OCI-LY3 (cell line): ENCODE measurements around the gene TCP11L1.
A peak's percentile ranks its signal among the peaks of the same experiment; 100 is the strongest.

Experiments used
- H2AFZ ChIP-seq: fragments of 200-600, 300-600 bp; shearing (Covaris generic); 2 replicates; pipeline ENCODE4 v1.6.0; 2014; ENCODE audit warnings: antibody characterized with exemption, low read depth, low read length
- H3K27ac ChIP-seq: fragments of 200-600, 300-600 bp; sonication (generic); 2 replicates; pipeline ENCODE4 v1.5.1; 2014; ENCODE audit warnings: mild to moderate bottlenecking, low read length, moderate library complexity, mixed read lengths
- H3K27me3 ChIP-seq: fragments of 200-600, 300-600 bp; sonication (generic); 2 replicates; pipeline ENCODE4 v1.6.1; 2014; ENCODE audit warnings: low read depth, low read length, mixed read lengths
- H3K36me3 ChIP-seq: fragments of 200-600, 300-600 bp; sonication (generic); replicated peaks from 2 replicates; pipeline ENCODE3; 2014; ENCODE audit warnings: low read depth, low read length, mixed read lengths
- H3K4me1 ChIP-seq: fragments of 300-600, 200-600 bp; sonication (generic); 2 replicates; pipeline ENCODE4 v1.6.1; 2014; ENCODE audit warnings: low read length, mixed read lengths
- H3K4me2 ChIP-seq: fragments of 200-600, 300-600 bp; sonication (generic); 2 replicates; pipeline ENCODE4 v1.6.1; 2014; ENCODE audit warnings: low read length, mixed read lengths
- H3K4me3 ChIP-seq: fragments of 300-600, 200-600 bp; sonication (generic); 2 replicates; pipeline ENCODE4 v1.5.1; 2014; ENCODE audit warnings: antibody characterized with exemption, mild to moderate bottlenecking, low read length, moderate library complexity
- H3K79me2 ChIP-seq: fragments of 300-600, 200-600 bp; shearing (Covaris generic); 2 replicates; pipeline ENCODE4 v1.6.1; 2014; ENCODE audit warnings: mild to moderate bottlenecking, low read length, mixed read lengths
- H3K9ac ChIP-seq: fragments of 300-600, 200-600 bp; shearing (Covaris generic); 2 replicates; pipeline ENCODE4 v1.6.0; 2014; ENCODE audit warnings: mild to moderate bottlenecking, low read length, moderate library complexity
- H3K9me3 ChIP-seq: fragments of 200-600, 300-600 bp; shearing (Covaris generic); 2 replicates; pipeline ENCODE4 v1.6.1; 2014; ENCODE audit warnings: low read length, mixed read lengths; ENCODE audit not compliant: insufficient read depth
- H4K20me1 ChIP-seq: fragments of 200-600, 300-600 bp; sonication (generic); 2 replicates; pipeline ENCODE4 v1.6.1; 2016; ENCODE audit warnings: low read length, mixed read lengths; ENCODE audit not compliant: insufficient read depth
- CTCF ChIP-seq: fragments of 200-600, 300-600 bp; sonication (generic); IDR thresholded peaks from 2 replicates; pipeline ENCODE4 v1.5.1; 2014; ENCODE audit warnings: antibody characterized with exemption, low read length, low read depth
- EZH2phosphoT487 ChIP-seq: fragments of 200-600 bp; shearing (Covaris generic); IDR thresholded peaks from 2 replicates; pipeline ENCODE4 v1.6.1; 2018; ENCODE audit warnings: antibody characterized with exemption, mixed run types, low read depth

Gene TCP11L1

GRCh38 chr11:33063326-33063881, 24.0 kb downstream of the TCP11L1 start:
- no peak overlapping the region for H3K27ac ChIP-seq
- no peak overlapping the region for H3K9ac ChIP-seq
- H3K4me1 ChIP-seq: peaks cover 30% of the 10 kb centered on the region
- no peak for TF ChIP-seq CTCF
- TF ChIP-seq EZH2phosphoT487: no peak
- no peaks in the 10 kb centered on the region for H3K79me2 ChIP-seq
- H3K9me3 ChIP-seq: no peaks in the 10 kb centered on the region
- peaks cover 18% of the 10 kb centered on the region for H3K36me3 ChIP-seq
- no peaks in the 10 kb centered on the region for H3K27me3 ChIP-seq
- H4K20me1 ChIP-seq: no peaks in the 10 kb centered on the region; the same call in 1 of the 2 replicates
- H2AFZ ChIP-seq: no peak overlapping the region
- peak overlapping the region; percentile 14 for H3K4me2 ChIP-seq
- no peak overlapping the region for H3K4me3 ChIP-seq

GRCh38 chr11:33064033-33064825, 24.9 kb downstream of the TCP11L1 start:
- H3K4me3 ChIP-seq: no peak overlapping the region
- no peak for TF ChIP-seq EZH2phosphoT487
- no peak for TF ChIP-seq CTCF
- H2AFZ ChIP-seq: no peak overlapping the region
- H3K79me2 ChIP-seq: no peaks in the 10 kb centered on the region
- H3K9me3 ChIP-seq: no peaks in the 10 kb centered on the region
- 0 out of 2 replicates have a peak overlapping the region, but pooled peaks have one; percentile 9 for H3K4me2 ChIP-seq
- H3K36me3 ChIP-seq: peaks cover 22% of the 10 kb centered on the region
- no peak overlapping the region for H3K27ac ChIP-seq
- H3K27me3 ChIP-seq: no peaks in the 10 kb centered on the region
- H4K20me1 ChIP-seq: no peaks in the 10 kb centered on the region; the same call in 1 of the 2 replicates
- H3K9ac ChIP-seq: no peak overlapping the region
- H3K4me1 ChIP-seq: peaks cover 30% of the 10 kb centered on the region

- no peak for TF ChIP-seq EZH2phosphoT487
- TF ChIP-seq CTCF: no peak
- H3K9me3 ChIP-seq: no peaks in the 10 kb centered on the region
- no peak overlapping the region for H2AFZ ChIP-seq
- H3K4me2 ChIP-seq: no peak overlapping the region
- no peaks in the 10 kb centered on the region for H3K79me2 ChIP-seq
- no peaks in the 10 kb centered on the region; the same call in 1 of the 2 replicates for H4K20me1 ChIP-seq
- H3K36me3 ChIP-seq: peaks cover 17% of the 10 kb centered on the region
- no peak overlapping the region for H3K27ac ChIP-seq
- H3K4me3 ChIP-seq: no peak overlapping the region
- no peak overlapping the region for H3K9ac ChIP-seq
- peaks cover 30% of the 10 kb centered on the region for H3K4me1 ChIP-seq
- no peaks in the 10 kb centered on the region for H3K27me3 ChIP-seq
These were observed 25.5 kb downstream of the TCP11L1 start for GRCh38 chr11:33064866-33065265.

- Histone ChIP-seq H3K79me2 (no peaks in the 10 kb centered on the region), H3K27me3 (no peaks in the 10 kb centered on the region), H3K4me3 (no peak overlapping the region), H3K4me1 (peaks cover 30% of the 10 kb centered on the region), H4K20me1 (no peaks in the 10 kb centered on the region; the same call in 1 of the 2 replicates), H3K27ac (no peak overlapping the region), H3K9ac (no peak overlapping the region), H3K36me3 (peaks cover 17% of the 10 kb centered on the region), H3K9me3 (no peaks in the 10 kb centered on the region), H3K4me2 (no peak overlapping the region), H2AFZ (no peak overlapping the region)
- TF ChIP-seq CTCF: peak; percentile 94
- TF ChIP-seq EZH2phosphoT487: no peak
These were observed 26.2 kb downstream of the TCP11L1 start for GRCh38 chr11:33065445-33066178.
